DMS53 (cell line): ENCODE data around the gene DPP8.

Experiments
- DNase-seq: peaks from one replicate; lab custom pipeline; 2025; lab: John Stamatoyannopoulos, UW

The DPP8 gene

DNA sequence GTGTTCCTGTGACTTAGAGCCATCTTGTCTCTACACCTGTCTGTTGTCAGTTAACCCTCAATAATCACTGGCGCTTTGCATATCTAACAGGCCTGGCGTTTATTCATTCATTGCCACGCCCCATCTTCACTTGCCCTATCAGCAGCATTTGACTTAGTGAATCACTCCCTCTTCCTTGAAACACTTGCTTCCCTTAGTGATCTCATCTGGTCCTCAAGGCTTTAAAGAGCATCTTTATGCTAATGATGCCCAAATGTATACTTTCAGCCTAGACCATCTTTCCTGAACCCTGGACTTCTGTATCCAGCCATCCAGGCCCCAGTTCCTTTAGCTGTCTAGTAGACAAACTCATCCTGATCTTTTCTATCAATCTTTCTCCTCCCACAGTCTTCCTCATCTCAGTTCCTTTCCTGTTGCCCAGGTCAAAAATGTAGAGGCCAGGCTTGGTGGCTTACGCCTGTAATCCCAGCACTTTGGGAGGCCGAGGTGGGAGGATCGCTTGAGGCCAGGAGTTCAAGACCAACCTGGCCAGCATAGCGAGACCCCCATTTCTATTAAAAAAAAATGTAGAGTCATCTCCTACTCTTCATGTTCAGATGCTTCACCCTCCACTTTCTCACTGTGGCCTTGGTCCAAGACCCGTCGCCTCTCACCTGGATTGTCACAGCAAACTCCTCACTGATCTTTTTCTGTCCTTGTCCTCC is 93.4 kb downstream of the DPP8 start:
- DNase-seq = peak; percentile 20

DNA sequence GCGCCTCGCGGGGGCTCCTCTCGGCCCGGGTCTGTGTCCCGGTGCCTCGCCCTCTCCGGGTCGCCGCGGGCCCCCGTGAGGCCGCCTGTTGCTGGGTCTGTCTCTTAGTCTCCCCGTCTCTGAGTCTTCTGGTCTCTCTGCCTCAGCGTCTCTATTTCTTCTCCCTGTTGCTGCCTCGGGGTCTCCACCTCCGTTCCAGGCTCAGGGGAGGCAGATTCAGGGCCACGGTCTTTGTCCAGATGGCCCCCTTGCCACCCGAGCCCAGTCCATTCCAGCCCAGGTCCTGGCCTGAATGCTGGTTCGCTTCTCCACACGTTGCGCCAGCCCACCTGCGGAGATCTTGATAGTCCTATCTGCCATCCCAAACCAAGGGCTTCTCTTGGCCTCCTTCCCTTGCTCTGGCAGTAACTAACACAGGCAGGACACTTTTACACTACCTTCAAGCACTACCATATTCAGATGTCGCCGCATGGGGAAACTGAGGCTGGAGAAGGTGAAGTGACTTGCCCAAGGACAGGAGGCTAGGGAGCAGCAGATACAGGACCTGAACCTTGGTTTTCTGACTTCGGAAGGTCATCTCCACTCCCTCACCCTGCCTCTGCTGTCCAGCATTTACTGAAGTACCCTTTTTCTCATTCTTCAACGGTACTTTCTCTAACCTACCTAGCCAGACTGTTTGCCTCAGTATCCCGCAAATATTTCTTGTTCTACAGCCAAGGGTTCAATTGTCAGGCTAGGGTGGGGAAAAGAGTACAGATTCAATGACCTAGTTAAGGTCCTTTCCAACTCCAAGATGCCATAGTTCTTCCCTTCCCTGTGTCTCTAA is 94.1 kb downstream of the DPP8 start:
- no peak for DNase-seq

- DNase-seq = peak; percentile 64
Measured at GRCh38 chr15:65421360-65422215, 95.9 kb downstream of the DPP8 start.

DNA sequence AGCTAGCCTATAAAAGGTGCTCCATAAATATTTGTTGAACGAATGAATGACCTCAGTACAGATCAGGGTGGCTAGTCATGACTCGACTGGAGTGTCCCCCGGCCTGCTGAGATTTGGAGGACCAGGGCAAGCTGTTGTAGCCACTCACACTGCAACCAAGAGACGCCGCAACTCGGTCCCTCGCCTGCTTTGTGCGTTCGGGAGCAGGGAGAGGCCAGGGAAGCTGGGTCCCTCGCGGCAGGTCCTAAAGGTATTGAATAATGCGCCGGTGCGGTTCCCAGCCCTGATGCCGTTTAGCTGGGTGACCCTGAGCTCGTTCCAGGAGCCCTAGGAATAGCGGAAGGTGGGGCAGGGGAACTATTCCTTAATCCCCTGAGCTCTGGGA is 96.5 kb downstream of the DPP8 start:
- DNase-seq = peak; percentile 49

GRCh38 chr15:65418596-65418995 is 98.9 kb downstream of the DPP8 start:
- no peak for DNase-seq

DNA sequence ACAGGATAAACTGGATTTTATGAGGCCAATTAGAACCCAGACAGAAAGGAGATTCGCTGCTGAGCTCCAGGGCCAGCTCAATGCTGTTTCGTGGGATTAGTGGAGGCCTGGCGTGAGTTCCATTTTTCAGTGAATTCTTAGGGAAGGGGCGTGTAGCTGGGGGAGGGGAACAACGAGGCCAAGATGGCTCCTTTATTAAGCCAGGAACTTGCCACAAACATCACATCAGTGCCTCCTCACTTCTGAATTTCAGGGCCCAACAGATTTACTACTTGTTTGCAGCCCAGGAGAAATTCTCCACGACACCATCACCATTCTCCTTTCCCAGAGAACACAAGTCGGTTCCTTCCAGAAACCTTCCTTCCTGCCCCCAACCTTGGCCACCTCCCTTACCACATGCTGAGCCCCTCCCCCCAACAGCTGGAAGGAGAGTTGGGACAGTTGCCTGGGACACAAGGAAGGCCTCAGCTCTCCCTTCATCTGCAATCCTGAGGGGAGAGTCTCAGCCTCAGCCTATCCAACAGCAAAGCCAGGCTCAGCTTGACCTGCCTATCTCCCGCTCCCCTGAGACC is 100.6 kb downstream of the DPP8 start:
- no peak for DNase-seq

- peak; percentile 81 for DNase-seq
Measured at GRCh38 chr15:65414841-65415621, 102.5 kb downstream of the DPP8 start.

DNA sequence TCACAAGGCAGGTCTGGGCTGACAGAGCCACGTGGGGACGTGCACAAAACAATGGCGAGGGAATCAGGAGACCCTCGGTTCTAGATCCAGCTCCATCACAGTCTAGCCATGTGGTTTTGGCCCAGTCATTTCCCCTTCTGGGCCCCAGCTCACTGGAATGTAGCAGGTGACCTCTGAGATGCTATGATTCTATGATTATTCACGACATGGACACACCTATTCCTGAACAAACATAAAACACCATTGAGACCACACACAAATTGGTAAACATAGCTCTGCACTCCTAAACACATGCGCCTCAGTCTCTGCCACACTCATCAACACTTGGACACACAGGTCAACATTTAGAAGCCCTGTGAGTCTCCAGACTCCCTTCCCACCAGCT is 103.7 kb downstream of the DPP8 start:
- DNase-seq = peak; percentile 13

- no peak for DNase-seq
Measured at GRCh38 chr15:65413051-65413759, 104.3 kb downstream of the DPP8 start.

- DNase-seq = no peak
Measured at GRCh38 chr15:65412556-65412955, 104.9 kb downstream of the DPP8 start.

- DNase-seq = no peak
Measured at GRCh38 chr15:65411465-65412071, 105.9 kb downstream of the DPP8 start.

- no peak for DNase-seq
Measured at GRCh38 chr15:65410972-65411371, 106.5 kb downstream of the DPP8 start.

- DNase-seq = no peak
Measured at GRCh38 chr15:65410036-65410435, 107.5 kb downstream of the DPP8 start.

- no peak for DNase-seq
Measured at GRCh38 chr15:65409036-65409631, 108.4 kb downstream of the DPP8 start.

- no peak for DNase-seq
Measured at GRCh38 chr15:65408324-65409035, 109.0 kb downstream of the DPP8 start.

DNA sequence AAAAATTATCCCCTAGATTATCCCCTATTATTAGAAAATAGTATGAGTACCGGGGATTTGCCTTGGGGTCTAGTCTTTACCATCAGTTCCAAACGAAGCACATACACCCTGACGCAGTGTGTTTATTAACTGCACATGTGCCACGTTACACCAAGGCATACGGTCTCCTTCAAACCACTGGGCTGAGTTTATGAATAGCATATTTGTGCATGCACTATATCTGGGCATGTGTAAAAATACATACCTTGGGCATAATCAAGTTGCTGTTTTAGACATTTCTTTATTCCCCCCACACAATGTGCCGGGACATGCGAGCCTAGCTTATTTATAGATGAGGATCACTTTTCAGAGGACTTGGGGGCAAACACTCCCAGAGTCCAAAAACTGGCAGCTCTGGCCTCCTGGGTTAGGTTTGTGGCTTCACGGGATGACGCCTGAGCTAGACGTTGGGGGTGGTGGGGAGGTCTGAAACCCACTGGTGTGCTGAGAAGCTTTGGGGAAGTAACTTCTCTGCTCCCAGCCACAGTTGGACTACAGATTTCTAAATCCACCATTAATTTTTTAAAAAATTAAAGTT is 111.0 kb downstream of the DPP8 start:
- no peak for DNase-seq

DNA sequence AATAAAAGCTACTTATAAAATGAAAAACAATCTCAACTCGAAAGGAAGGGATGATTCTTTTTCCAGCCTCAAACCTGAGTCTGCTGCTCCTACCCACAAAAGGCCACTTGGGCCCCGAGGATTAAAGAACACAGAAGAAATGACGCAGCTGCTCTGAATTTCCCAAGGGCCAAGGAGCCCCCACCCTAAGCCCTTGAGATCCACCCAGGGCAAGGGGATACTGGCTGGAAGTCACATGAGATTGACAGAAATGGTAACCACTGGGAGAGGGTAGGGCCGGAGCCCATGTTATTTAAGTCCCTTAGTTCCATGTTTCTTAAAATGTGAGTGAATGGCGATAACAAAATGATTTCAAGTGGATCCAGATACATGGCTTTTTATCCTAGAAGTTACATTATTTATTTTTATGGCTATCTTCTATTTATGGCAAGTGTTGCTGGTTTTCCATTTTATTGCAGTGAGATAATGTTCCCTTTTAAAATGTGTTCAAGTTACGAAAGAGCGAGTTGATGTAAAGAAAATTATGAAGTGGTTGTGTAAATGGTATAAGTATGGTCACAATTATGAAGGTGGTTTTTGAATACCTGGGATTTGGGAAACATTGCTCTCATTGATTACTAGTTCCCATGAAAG is 111.6 kb downstream of the DPP8 start:
- DNase-seq = no peak

- no peak for DNase-seq
Measured at GRCh38 chr15:65404186-65404872, 113.2 kb downstream of the DPP8 start.
